WTC11 (cell line): ENCODE data around the gene ITGAL. TPM values are rescaled to one million over a fixed set of nuclear protein-coding genes. Genes with fewer than 3 reads are reported as not detected.

Experiments used
- ATAC-seq: fragments of 200-7000 bp; cut with Tn5 transposase; 2 replicates; pipeline ENCODE4 v1.10.0; 2021; ENCODE audit warnings: mild to moderate bottlenecking, moderate library complexity
- CTCF ChIA-PET: fragments of 300-600 bp; sonication (Branson Sonifier 250); formaldehyde crosslinking; loops from one replicate; lab custom pipeline; 2021; ENCODE audit warnings: antibody characterized with exemption; lab: Charles Lee
- POLR2A ChIA-PET: fragments of 350-600 bp; sonication (Branson Sonifier 250); formaldehyde crosslinking; loops from one replicate; lab custom pipeline; 2021; ENCODE audit warnings: antibody characterized with exemption; lab: Charles Lee
- DNase-seq: peaks from one replicate; pipeline ENCODE4 v3.0.0; 2021; ENCODE audit warnings: low spot score
- H3K27ac Mint-ChIP-seq: 2 replicates; pipeline ENCODE4 v1.8.0; 2021; ENCODE audit warnings: mixed read lengths
- H3K27me3 Mint-ChIP-seq: 2 replicates; pipeline ENCODE4 v1.8.0; 2021; ENCODE audit warnings: low read depth, mild to moderate bottlenecking, moderate library complexity, mixed read lengths
- H3K36me3 Mint-ChIP-seq: 2 replicates; pipeline ENCODE4 v1.8.0; 2021; ENCODE audit warnings: mixed read lengths
- H3K4me1 Mint-ChIP-seq: 2 replicates; pipeline ENCODE4 v1.8.0; 2022; ENCODE audit warnings: mixed read lengths
- H3K4me3 Mint-ChIP-seq: 2 replicates; pipeline ENCODE4 v1.8.0; 2021; ENCODE audit warnings: mild to moderate bottlenecking, moderate library complexity, mixed read lengths
- H3K9me3 Mint-ChIP-seq: 2 replicates; pipeline ENCODE4 v1.8.0; 2021; ENCODE audit warnings: mixed read lengths
- ELF4 ChIP-seq: sonication (generic); formaldehyde crosslinking; IDR thresholded peaks from 2 replicates; pipeline ENCODE4 v1.8.1; 2022; ENCODE audit warnings: low read depth, mild to moderate bottlenecking, moderate library complexity, missing genetic modification reagents
- FOXK1 ChIP-seq: sonication (generic); formaldehyde crosslinking; IDR thresholded peaks from 2 replicates; pipeline ENCODE4 v1.8.0; 2022; ENCODE audit warnings: mild to moderate bottlenecking, moderate library complexity, missing genetic modification reagents
- GABPB1 ChIP-seq: sonication (generic); formaldehyde crosslinking; IDR thresholded peaks from 2 replicates; pipeline ENCODE4 v1.8.1; 2023; ENCODE audit warnings: mild to moderate bottlenecking, missing genetic modification reagents
- JAZF1 ChIP-seq: fragments of 250-450 bp; sonication (Bioruptor Pico); IDR thresholded peaks from 2 replicates; pipeline ENCODE4 v1.9.0; 2021; ENCODE audit warnings: moderate library complexity, mild to moderate bottlenecking, inconsistent platforms
- MYBL2 ChIP-seq: sonication (generic); formaldehyde crosslinking; IDR thresholded peaks from 2 replicates; pipeline ENCODE4 v1.8.1; 2023; ENCODE audit warnings: mild to moderate bottlenecking, moderate library complexity, missing genetic modification reagents
- NR1H2 ChIP-seq: sonication (generic); formaldehyde crosslinking; IDR thresholded peaks from 2 replicates; pipeline ENCODE4 v1.9.0; 2021; ENCODE audit warnings: mild to moderate bottlenecking, moderate library complexity, missing genetic modification reagents
- PRDM15 ChIP-seq: sonication (generic); formaldehyde crosslinking; IDR thresholded peaks from 2 replicates; pipeline ENCODE4 v1.8.0; 2022; ENCODE audit warnings: missing genetic modification reagents
- PREB ChIP-seq: sonication (generic); formaldehyde crosslinking; IDR thresholded peaks from 2 replicates; pipeline ENCODE4 v1.8.1; 2022; ENCODE audit warnings: mild to moderate bottlenecking, missing genetic modification reagents, moderate library complexity, borderline replicate concordance
- RELA ChIP-seq: sonication (generic); formaldehyde crosslinking; IDR thresholded peaks from 2 replicates; pipeline ENCODE4 v1.8.1; 2022; ENCODE audit warnings: missing genetic modification reagents, mild to moderate bottlenecking, borderline replicate concordance
- USF1 ChIP-seq: sonication (generic); formaldehyde crosslinking; IDR thresholded peaks from 2 replicates; pipeline ENCODE4 v1.8.0; 2022; ENCODE audit warnings: mild to moderate bottlenecking, missing genetic modification reagents
- ZNF263 ChIP-seq: sonication (generic); formaldehyde crosslinking; IDR thresholded peaks from 2 replicates; pipeline ENCODE4 v1.8.1; 2022; ENCODE audit warnings: low read depth, mild to moderate bottlenecking, moderate library complexity, missing genetic modification reagents
- ZNF281 ChIP-seq: sonication (generic); formaldehyde crosslinking; IDR thresholded peaks from 2 replicates; pipeline ENCODE4 v1.8.0; 2023; ENCODE audit warnings: mild to moderate bottlenecking, missing genetic modification reagents
- ZNF396 ChIP-seq: fragments of 250-450 bp; sonication (Bioruptor Pico); IDR thresholded peaks from 2 replicates; pipeline ENCODE4 v1.8.0; 2021; ENCODE audit warnings: mild to moderate bottlenecking, moderate library complexity, borderline replicate concordance
- ZNF416 ChIP-seq: fragments of 250-450 bp; sonication (Bioruptor Pico); IDR thresholded peaks from 2 replicates; pipeline ENCODE4 v1.9.0; 2021; ENCODE audit warnings: mild to moderate bottlenecking, inconsistent platforms
- total RNA-seq: library from RNA; stranded (reverse); gene quantifications from 3 replicates; pipeline ENCODE4 v1.2.3, GENCODE V29; 2021
- TF ChIP-seq, protein P1 (sequence below): sonication (generic); formaldehyde crosslinking; IDR thresholded peaks from 2 replicates; pipeline ENCODE4 v1.8.1; 2022; ENCODE audit warnings: missing genetic modification reagents, borderline replicate concordance
- TF ChIP-seq, protein P2 (sequence below): fragments of 250-450 bp; sonication (Bioruptor Pico); IDR thresholded peaks from 2 replicates; pipeline ENCODE4 v1.9.0; 2021; ENCODE audit warnings: mild to moderate bottlenecking
- TF ChIP-seq, protein P3 (sequence below): sonication (generic); formaldehyde crosslinking; IDR thresholded peaks from 2 replicates; pipeline ENCODE4 v1.8.1; 2022; ENCODE audit warnings: mild to moderate bottlenecking, moderate library complexity, missing genetic modification reagents
- TF ChIP-seq, protein P4 (sequence below): sonication (generic); formaldehyde crosslinking; IDR thresholded peaks from 2 replicates; pipeline ENCODE4 v1.8.0; 2022; ENCODE audit warnings: mild to moderate bottlenecking, missing genetic modification reagents

ITGAL gene
- total RNA-seq, 1 experiment from 2014 or later, result 1.0 TPM

- TF ChIP-seq ZNF263 (CRISPR knock-in tag), result peak; percentile 91
- no peak for TF ChIP-seq ZNF396 (CRISPR knock-in tag)
- TF ChIP-seq USF1, result 0 out of 2 replicates have a peak, but pooled peaks have one; percentile 46
- TF ChIP-seq PREB, result no peak
- TF ChIP-seq ZNF281 (CRISPR knock-in tag), result no peak
- 0 out of 2 replicates have a peak, but pooled peaks have one; percentile 26 for TF ChIP-seq MYBL2 (CRISPR knock-in tag)
- no peak for TF ChIP-seq FOXK1 (CRISPR knock-in tag)
- TF ChIP-seq, protein P1, sequence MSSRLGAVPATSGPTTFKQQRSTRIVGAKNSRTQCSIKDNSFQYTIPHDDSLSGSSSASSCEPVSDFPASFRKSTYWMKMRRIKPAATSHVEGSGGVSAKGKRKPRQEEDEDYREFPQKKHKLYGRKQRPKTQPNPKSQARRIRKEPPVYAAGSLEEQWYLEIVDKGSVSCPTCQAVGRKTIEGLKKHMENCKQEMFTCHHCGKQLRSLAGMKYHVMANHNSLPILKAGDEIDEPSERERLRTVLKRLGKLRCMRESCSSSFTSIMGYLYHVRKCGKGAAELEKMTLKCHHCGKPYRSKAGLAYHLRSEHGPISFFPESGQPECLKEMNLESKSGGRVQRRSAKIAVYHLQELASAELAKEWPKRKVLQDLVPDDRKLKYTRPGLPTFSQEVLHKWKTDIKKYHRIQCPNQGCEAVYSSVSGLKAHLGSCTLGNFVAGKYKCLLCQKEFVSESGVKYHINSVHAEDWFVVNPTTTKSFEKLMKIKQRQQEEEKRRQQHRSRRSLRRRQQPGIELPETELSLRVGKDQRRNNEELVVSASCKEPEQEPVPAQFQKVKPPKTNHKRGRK, result no peak
- no peak for TF ChIP-seq JAZF1 (CRISPR knock-in tag)
- TF ChIP-seq, protein P2, sequence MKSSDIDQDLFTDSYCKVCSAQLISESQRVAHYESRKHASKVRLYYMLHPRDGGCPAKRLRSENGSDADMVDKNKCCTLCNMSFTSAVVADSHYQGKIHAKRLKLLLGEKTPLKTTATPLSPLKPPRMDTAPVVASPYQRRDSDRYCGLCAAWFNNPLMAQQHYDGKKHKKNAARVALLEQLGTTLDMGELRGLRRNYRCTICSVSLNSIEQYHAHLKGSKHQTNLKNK (CRISPR knock-in tag), result no peak
- no peak for TF ChIP-seq RELA (CRISPR knock-in tag)
- TF ChIP-seq GABPB1 (CRISPR knock-in tag), result peak; percentile 36; the same call in 1 of the 2 replicates
- TF ChIP-seq NR1H2 (CRISPR knock-in tag), result no peak
These were observed 54.5 kb downstream of the ITGAL start (continued) for GRCh38 chr16:30526823-30527634.

- H3K9me3 Mint-ChIP-seq, result no peaks in the 10 kb centered on the region
- H3K27ac Mint-ChIP-seq, result peak overlapping the region; percentile 84
- ChIA-PET CTCF (interaction anchor here (0.9 to 3.5 kb wide), 6 partner anchors 8 to 103 kb away, joined by 3 to 20 read pairs (median 8); partner anchors contain the start of gene DCTPP1), POLR2A (interaction anchor here (0.9 to 1.1 kb wide), 7 partner anchors 8 to 650 kb away, joined by 3 to 9 read pairs (median 3); partner anchors contain the start of genes ZNF688 and ZNF764)
- peaks cover 16% of the 10 kb centered on the region for H3K4me1 Mint-ChIP-seq
- TF ChIP-seq, protein P3, sequence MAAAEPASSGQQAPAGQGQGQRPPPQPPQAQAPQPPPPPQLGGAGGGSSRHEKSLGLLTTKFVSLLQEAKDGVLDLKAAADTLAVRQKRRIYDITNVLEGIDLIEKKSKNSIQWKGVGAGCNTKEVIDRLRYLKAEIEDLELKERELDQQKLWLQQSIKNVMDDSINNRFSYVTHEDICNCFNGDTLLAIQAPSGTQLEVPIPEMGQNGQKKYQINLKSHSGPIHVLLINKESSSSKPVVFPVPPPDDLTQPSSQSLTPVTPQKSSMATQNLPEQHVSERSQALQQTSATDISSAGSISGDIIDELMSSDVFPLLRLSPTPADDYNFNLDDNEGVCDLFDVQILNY (CRISPR knock-in tag), result 0 out of 2 replicates have a peak, but pooled peaks have one; percentile 62
- TF ChIP-seq ELF4 (no peak), PRDM15 (CRISPR knock-in tag) (peak; percentile 77), ZNF416 (CRISPR knock-in tag) (no peak)
- TF ChIP-seq, protein P4, sequence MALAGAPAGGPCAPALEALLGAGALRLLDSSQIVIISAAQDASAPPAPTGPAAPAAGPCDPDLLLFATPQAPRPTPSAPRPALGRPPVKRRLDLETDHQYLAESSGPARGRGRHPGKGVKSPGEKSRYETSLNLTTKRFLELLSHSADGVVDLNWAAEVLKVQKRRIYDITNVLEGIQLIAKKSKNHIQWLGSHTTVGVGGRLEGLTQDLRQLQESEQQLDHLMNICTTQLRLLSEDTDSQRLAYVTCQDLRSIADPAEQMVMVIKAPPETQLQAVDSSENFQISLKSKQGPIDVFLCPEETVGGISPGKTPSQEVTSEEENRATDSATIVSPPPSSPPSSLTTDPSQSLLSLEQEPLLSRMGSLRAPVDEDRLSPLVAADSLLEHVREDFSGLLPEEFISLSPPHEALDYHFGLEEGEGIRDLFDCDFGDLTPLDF (CRISPR knock-in tag), result no peak
- ATAC-seq (peak; percentile 3), DNase-seq (no peak)
- peaks cover 11% of the 10 kb centered on the region; the same call in 1 of the 2 replicates for H3K36me3 Mint-ChIP-seq
- H3K4me3 Mint-ChIP-seq, result peak overlapping the region; percentile 65
- no peaks in the 10 kb centered on the region for H3K27me3 Mint-ChIP-seq
These were observed 55.2 kb downstream of the ITGAL start for GRCh38 chr16:30527635-30528178.
